Measurements from ENCODE around the gene SLC9A3.

Gene SLC9A3

GRCh38 chr5:546376-546908 is 22.2 kb upstream of the SLC9A3 start:
- no peak overlapping the region for H3K4me3 ChIP-seq (ENCODE audit: low read depth, low read length)
- no peak for TF ChIP-seq CTCF (IDR thresholded peaks at IDR 0.05; ENCODE audit: low read depth, low read length)

GRCh38 chr5:545641-546375 is 21.6 kb upstream of the SLC9A3 start:
- no peak for TF ChIP-seq CTCF (IDR thresholded peaks at IDR 0.05; ENCODE audit: low read depth, low read length)
- no peak overlapping the region for H3K4me3 ChIP-seq (ENCODE audit: low read depth, low read length)

- no peak for TF ChIP-seq CTCF (IDR thresholded peaks at IDR 0.05; ENCODE audit: low read depth, low read length)
- no peak overlapping the region for H3K4me3 ChIP-seq (ENCODE audit: low read depth, low read length)
Measured at GRCh38 chr5:544675-545355, 20.6 kb upstream of the SLC9A3 start.

- no peak for TF ChIP-seq CTCF (IDR thresholded peaks at IDR 0.05; ENCODE audit: low read depth, low read length)
- no peak overlapping the region for H3K4me3 ChIP-seq (ENCODE audit: low read depth, low read length)
Measured at GRCh38 chr5:543755-544674, 19.8 kb upstream of the SLC9A3 start.

- TF ChIP-seq CTCF (IDR thresholded peaks at IDR 0.05; ENCODE audit: low read depth, low read length), result no peak
- no peak overlapping the region for H3K4me3 ChIP-seq (ENCODE audit: low read depth, low read length)
Measured at GRCh38 chr5:543351-543750, 19.1 kb upstream of the SLC9A3 start.

GRCh38 chr5:542319-543311 is 18.4 kb upstream of the SLC9A3 start:
- no peak overlapping the region for H3K4me3 ChIP-seq (ENCODE audit: low read depth, low read length)
- TF ChIP-seq CTCF (IDR thresholded peaks at IDR 0.05; ENCODE audit: low read depth, low read length), result no peak

All from WI38 (cell line).